ENCODE measurements around the gene CNST. TPM values are rescaled to one million over a fixed set of nuclear protein-coding genes. Genes with fewer than 3 reads are reported as not detected.

Gene CNST
- total and polyA plus RNA-seq, 9 of the 15 experiments (the other 6 are each of a cell fraction or from before 2014, with no cell fraction given) = 17.0 to 55.3 (median 30.8) TPM

DNA sequence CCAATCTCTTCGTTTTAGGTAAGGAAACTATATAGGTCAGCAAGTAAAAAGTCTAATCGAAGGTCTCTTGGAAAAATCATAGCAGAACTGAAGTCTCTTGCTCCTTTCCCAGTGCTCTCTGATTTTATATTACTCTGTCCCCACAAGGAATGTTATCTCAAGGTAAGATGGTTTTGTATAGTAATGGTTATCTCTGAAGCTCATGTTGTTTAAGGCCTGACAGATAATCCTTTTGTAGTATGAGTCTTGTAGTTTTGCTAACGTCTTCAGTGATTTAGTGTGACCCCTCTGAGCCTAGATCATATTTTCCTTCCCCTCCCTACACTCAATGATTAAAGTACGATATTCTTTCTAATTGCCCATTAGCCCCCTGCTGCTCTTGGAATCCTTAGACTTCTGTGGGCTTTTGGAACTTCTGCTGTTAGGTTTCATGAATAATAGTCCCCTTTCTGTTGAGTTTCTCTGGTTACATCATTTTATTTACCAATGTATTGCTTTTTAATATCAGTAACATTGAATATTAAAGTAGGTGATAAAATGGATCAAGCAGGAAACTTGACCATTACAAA, 52.1 kb downstream of the CNST start:
- FAIRE-seq = no peak
- 27% methylated on average over 4 of the region's 4 CpGs for WGBS (ENCODE audit: insufficient coverage, low coverage, missing lambda C conversion rate)
- no peaks in the 10 kb centered on the region for H3K27me3 ChIP-seq (ENCODE audit: control insufficient read depth in 2 of 2, insufficient read depth in 2 of 2, low read length in 2 of 2)
- no peaks in the 10 kb centered on the region for H3K9me1 ChIP-seq (ENCODE audit: control insufficient read depth, insufficient read depth, low read length)
- no peak overlapping the region for H3K27ac ChIP-seq (ENCODE audit: extremely low read depth, low read depth, low read length)
- 0 out of 2 replicates have a peak, but pooled peaks cover 3% of the 10 kb centered on the region for H4K20me1 ChIP-seq (replicated peaks; ENCODE audit: control insufficient read depth, insufficient read depth, low read length)
- DNase-seq (ENCODE audit: extremely low read depth in 1 of 4, low spot score in 3 of 4) = peak in 1 of 4 experiments; percentile 17
- ChIA-PET CTCF (ENCODE audit: low intra/inter-chr PET ratio) (no interaction called here), POLR2A (interaction anchor here (1.4 kb wide), 2 partner anchors 16 to 21 kb away, joined by 3 to 4 read pairs; no protein-coding TSS in a partner anchor)
- no peak overlapping the region for H2AFZ ChIP-seq (ENCODE audit: low read depth, low read length)
- peaks cover 64% of the 10 kb centered on the region for H3K79me2 ChIP-seq (ENCODE audit: control insufficient read depth, insufficient read depth, low read length)
- no peak overlapping the region for H3K4me3 ChIP-seq
- in situ Hi-C loops (cut with MboI) (no loop called here), intact Hi-C loops (cut with micrococcal nuclease) (no loop called here)
- ATAC-seq = peak; percentile 53
- H3K36me3 ChIP-seq (ENCODE audit: control insufficient read depth, insufficient read depth, low read length) = peaks cover 43% of the 10 kb centered on the region
- H3K4me1 ChIP-seq (replicated peaks in 1 of 2; ENCODE audit: control insufficient read depth in 2 of 2, insufficient read depth in 2 of 2, low read length in 2 of 2) = peaks cover 0 to 5% of the 10 kb centered on the region in 2 experiments; a peak in 1 of 5 replicates
- H3K9me3 ChIP-seq (replicated peaks; ENCODE audit: control insufficient read depth, insufficient read depth, low read depth, low read length) = no peaks in the 10 kb centered on the region
- H3K4me2 ChIP-seq (ENCODE audit: insufficient read depth, low read length) = no peak overlapping the region
- H3K9ac ChIP-seq (ENCODE audit: insufficient read depth in 1 of 2, low read depth in 2 of 2, low read length in 2 of 2) = no peak overlapping the region
- BruUV-seq (replicated peaks) = no TSS peak
- no peak for TF ChIP-seq ZNF133 (CRISPR knock-in tag; IDR thresholded peaks at IDR 0.05)
- no peak for TF ChIP-seq ZNF311 (CRISPR knock-in tag; IDR thresholded peaks at IDR 0.05)
- TF ChIP-seq ARID1B (IDR thresholded peaks at IDR 0.05) = peak; percentile 56; the same call in 1 of the 2 replicates
- peak; percentile 78 to 81 for TF ChIP-seq KDM1A (IDR thresholded peaks at IDR 0.05)
- no peak for TF ChIP-seq SAFB (IDR thresholded peaks at IDR 0.05; ENCODE audit: borderline replicate concordance, low read depth, low read length)
- peak; percentile 76 for TF ChIP-seq TEAD4 (IDR thresholded peaks at IDR 0.05; ENCODE audit: low read length)
- no peak for TF ChIP-seq TEAD4 (CRISPR knock-in tag; IDR thresholded peaks at IDR 0.05; ENCODE audit: borderline replicate concordance)
- TF ChIP-seq TCF3 (CRISPR knock-in tag; IDR thresholded peaks at IDR 0.05) = peak; percentile 29; the same call in 1 of the 2 replicates
- TF ChIP-seq, protein P1, sequence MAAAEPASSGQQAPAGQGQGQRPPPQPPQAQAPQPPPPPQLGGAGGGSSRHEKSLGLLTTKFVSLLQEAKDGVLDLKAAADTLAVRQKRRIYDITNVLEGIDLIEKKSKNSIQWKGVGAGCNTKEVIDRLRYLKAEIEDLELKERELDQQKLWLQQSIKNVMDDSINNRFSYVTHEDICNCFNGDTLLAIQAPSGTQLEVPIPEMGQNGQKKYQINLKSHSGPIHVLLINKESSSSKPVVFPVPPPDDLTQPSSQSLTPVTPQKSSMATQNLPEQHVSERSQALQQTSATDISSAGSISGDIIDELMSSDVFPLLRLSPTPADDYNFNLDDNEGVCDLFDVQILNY (CRISPR knock-in tag; IDR thresholded peaks at IDR 0.05) = no peak
- TF ChIP-seq, protein P2, sequence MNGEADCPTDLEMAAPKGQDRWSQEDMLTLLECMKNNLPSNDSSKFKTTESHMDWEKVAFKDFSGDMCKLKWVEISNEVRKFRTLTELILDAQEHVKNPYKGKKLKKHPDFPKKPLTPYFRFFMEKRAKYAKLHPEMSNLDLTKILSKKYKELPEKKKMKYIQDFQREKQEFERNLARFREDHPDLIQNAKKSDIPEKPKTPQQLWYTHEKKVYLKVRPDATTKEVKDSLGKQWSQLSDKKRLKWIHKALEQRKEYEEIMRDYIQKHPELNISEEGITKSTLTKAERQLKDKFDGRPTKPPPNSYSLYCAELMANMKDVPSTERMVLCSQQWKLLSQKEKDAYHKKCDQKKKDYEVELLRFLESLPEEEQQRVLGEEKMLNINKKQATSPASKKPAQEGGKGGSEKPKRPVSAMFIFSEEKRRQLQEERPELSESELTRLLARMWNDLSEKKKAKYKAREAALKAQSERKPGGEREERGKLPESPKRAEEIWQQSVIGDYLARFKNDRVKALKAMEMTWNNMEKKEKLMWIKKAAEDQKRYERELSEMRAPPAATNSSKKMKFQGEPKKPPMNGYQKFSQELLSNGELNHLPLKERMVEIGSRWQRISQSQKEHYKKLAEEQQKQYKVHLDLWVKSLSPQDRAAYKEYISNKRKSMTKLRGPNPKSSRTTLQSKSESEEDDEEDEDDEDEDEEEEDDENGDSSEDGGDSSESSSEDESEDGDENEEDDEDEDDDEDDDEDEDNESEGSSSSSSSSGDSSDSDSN (IDR thresholded peaks at IDR 0.05; ENCODE audit: borderline replicate concordance in 1 of 2, low read depth in 2 of 2, low read length in 2 of 2) = no peak
- TF ChIP-seq, protein P3, sequence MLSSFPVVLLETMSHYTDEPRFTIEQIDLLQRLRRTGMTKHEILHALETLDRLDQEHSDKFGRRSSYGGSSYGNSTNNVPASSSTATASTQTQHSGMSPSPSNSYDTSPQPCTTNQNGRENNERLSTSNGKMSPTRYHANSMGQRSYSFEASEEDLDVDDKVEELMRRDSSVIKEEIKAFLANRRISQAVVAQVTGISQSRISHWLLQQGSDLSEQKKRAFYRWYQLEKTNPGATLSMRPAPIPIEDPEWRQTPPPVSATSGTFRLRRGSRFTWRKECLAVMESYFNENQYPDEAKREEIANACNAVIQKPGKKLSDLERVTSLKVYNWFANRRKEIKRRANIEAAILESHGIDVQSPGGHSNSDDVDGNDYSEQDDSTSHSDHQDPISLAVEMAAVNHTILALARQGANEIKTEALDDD (IDR thresholded peaks at IDR 0.05) = peak; percentile 54; the same call in 1 of the 2 replicates
- no peak for TF ChIP-seq KLF1 (tag; IDR thresholded peaks at IDR 0.05)
- TF ChIP-seq BRCA1 (IDR thresholded peaks at IDR 0.05) = no peak
- no peak for TF ChIP-seq BRCA1 (CRISPR knock-in tag; IDR thresholded peaks at IDR 0.05)
- 0 out of 2 replicates have a peak, but pooled peaks have one; percentile 8 for TF ChIP-seq CXXC5 (CRISPR knock-in tag; IDR thresholded peaks at IDR 0.05)
- no peak for TF ChIP-seq TARDBP (IDR thresholded peaks at IDR 0.05)
- TF ChIP-seq, protein P4, sequence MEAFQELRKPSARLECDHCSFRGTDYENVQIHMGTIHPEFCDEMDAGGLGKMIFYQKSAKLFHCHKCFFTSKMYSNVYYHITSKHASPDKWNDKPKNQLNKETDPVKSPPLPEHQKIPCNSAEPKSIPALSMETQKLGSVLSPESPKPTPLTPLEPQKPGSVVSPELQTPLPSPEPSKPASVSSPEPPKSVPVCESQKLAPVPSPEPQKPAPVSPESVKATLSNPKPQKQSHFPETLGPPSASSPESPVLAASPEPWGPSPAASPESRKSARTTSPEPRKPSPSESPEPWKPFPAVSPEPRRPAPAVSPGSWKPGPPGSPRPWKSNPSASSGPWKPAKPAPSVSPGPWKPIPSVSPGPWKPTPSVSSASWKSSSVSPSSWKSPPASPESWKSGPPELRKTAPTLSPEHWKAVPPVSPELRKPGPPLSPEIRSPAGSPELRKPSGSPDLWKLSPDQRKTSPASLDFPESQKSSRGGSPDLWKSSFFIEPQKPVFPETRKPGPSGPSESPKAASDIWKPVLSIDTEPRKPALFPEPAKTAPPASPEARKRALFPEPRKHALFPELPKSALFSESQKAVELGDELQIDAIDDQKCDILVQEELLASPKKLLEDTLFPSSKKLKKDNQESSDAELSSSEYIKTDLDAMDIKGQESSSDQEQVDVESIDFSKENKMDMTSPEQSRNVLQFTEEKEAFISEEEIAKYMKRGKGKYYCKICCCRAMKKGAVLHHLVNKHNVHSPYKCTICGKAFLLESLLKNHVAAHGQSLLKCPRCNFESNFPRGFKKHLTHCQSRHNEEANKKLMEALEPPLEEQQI (IDR thresholded peaks at IDR 0.05) = no peak
- peak; percentile 36; the same call in 1 of the 2 replicates for TF ChIP-seq CBFA2T2 (conservative IDR thresholded peaks at IDR 0.05)

Data from K562 (cell line).